ENCODE data around the gene AAK1. TPM values are rescaled to one million over a fixed set of nuclear protein-coding genes. Genes with fewer than 3 reads are reported as not detected.

Gene AAK1
- total and polyA plus RNA-seq, 2 of the 13 experiments (the other 11 are each of a cell fraction or from before 2014, with no cell fraction given): 9.8 to 10.3 TPM

DNA sequence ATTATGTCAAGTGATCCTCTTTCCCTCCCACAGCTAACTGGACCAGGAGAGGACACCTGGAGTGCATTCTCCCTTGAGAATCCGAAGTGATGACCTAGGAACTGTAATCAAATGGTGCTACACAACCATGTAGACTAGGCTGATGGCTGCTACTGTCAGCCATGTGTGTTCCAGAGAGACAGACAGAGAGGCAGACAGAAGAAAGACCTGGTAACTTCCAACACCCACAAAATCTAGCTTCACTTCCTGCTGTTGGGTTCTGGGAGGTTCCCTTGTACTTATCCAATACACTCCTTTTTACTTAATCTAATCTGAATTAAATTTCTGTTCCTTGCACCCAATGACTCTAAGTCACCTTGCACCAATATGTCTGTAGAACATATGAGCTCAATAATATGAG, 72.3 kb downstream of the AAK1 start (continued):
- TF ChIP-seq, protein P1, sequence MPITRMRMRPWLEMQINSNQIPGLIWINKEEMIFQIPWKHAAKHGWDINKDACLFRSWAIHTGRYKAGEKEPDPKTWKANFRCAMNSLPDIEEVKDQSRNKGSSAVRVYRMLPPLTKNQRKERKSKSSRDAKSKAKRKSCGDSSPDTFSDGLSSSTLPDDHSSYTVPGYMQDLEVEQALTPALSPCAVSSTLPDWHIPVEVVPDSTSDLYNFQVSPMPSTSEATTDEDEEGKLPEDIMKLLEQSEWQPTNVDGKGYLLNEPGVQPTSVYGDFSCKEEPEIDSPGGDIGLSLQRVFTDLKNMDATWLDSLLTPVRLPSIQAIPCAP (CRISPR knock-in tag; IDR thresholded peaks at IDR 0.05; ENCODE audit: low read depth): no peak

DNA sequence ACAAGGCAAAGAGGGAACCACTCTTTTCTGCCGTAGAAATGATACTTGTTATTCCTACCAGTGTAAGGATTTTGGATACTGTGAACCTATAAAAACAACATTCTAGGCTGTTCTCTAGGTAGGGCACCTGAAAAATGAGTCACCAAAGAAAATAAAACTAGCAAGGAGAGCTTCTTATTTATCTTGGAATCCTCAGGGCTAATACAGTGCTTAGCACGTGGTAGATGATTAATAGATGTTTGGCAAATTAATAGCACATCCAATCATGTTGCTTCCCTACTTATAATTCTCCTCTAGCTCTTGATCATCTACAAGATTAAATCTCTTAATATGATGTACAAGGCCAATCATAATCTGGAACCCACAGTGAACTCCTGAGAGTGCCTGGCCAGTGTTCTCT, 73.1 kb downstream of the AAK1 start:
- Histone ChIP-seq H3K9me3 (ENCODE audit: low read length) (no peaks in the 10 kb centered on the region), H3K79me2 (ENCODE audit: insufficient read depth, low read length) (no peaks in the 10 kb centered on the region), H3K27me3 (ENCODE audit: control insufficient read depth in 1 of 2, insufficient read depth in 2 of 2, low read length in 2 of 2) (no peaks in the 10 kb centered on the region), H3K9ac (ENCODE audit: insufficient read depth, low read depth, low read length) (no peak overlapping the region), H3K27ac (ENCODE audit: extremely low read length, insufficient read depth, low read length) (no peak overlapping the region), H3K36me3 (replicated peaks in 1 of 2; ENCODE audit: control insufficient read depth in 1 of 2, insufficient read depth in 2 of 2, low read length in 2 of 2) (no peaks in the 10 kb centered on the region), H3K4me1 (ENCODE audit: insufficient read depth, low read length) (peaks cover 16% of the 10 kb centered on the region), H3K4me3 (replicated peaks in 1 of 3; ENCODE audit: insufficient read depth in 1 of 3, low read depth in 2 of 3, low read length in 3 of 3) (no peak overlapping the region), H4K20me1 (ENCODE audit: insufficient read depth, low read length) (peaks cover 1% of the 10 kb centered on the region; the same call in 1 of the 2 replicates), H3K4me2 (ENCODE audit: low read depth, low read length) (no peak overlapping the region), H2AFZ (ENCODE audit: low read length) (no peak overlapping the region)
- intact Hi-C loops (cut with micrococcal nuclease; ENCODE audit: unreplicated experiment): no loop called here
- in situ Hi-C loops (cut with HindIII; ENCODE audit: extremely low pct_ligation_motif_present, low pct_unique_long_range_greater_than_20kb): no loop called here
- POLR2A ChIA-PET: interaction anchor here (2.1 kb wide), 1 partner anchor 73 kb away, joined by 5 read pairs; the partner anchor contains the start of gene AAK1
- no peak for ATAC-seq
- 82% methylated on average over 2 of the region's 2 CpGs for WGBS (ENCODE audit: low lambda C conversion rate)
- FAIRE-seq: no peak
- BruUV-seq (replicated peaks): no TSS peak
- TF ChIP-seq ZBTB7A (CRISPR knock-in tag; IDR thresholded peaks at IDR 0.05) (no peak), ZNF772 (CRISPR knock-in tag; IDR thresholded peaks at IDR 0.05) (no peak), TOPORS (CRISPR knock-in tag; IDR thresholded peaks at IDR 0.05) (no peak), NPAS2 (CRISPR knock-in tag; IDR thresholded peaks at IDR 0.05; ENCODE audit: borderline replicate concordance) (no peak), NFIC (IDR thresholded peaks at IDR 0.05; ENCODE audit: low read length) (no peak)
- TF ChIP-seq, protein P2, sequence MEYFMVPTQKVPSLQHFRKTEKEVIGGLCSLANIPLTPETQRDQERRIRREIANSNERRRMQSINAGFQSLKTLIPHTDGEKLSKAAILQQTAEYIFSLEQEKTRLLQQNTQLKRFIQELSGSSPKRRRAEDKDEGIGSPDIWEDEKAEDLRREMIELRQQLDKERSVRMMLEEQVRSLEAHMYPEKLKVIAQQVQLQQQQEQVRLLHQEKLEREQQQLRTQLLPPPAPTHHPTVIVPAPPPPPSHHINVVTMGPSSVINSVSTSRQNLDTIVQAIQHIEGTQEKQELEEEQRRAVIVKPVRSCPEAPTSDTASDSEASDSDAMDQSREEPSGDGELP (IDR thresholded peaks at IDR 0.05; ENCODE audit: borderline replicate concordance, low read depth): no peak
- TF ChIP-seq, protein P3, sequence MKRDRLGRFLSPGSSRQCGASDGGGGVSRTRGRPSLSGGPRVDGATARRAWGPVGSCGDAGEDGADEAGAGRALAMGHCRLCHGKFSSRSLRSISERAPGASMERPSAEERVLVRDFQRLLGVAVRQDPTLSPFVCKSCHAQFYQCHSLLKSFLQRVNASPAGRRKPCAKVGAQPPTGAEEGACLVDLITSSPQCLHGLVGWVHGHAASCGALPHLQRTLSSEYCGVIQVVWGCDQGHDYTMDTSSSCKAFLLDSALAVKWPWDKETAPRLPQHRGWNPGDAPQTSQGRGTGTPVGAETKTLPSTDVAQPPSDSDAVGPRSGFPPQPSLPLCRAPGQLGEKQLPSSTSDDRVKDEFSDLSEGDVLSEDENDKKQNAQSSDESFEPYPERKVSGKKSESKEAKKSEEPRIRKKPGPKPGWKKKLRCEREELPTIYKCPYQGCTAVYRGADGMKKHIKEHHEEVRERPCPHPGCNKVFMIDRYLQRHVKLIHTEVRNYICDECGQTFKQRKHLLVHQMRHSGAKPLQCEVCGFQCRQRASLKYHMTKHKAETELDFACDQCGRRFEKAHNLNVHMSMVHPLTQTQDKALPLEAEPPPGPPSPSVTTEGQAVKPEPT (CRISPR knock-in tag; IDR thresholded peaks at IDR 0.05; ENCODE audit: low read depth): no peak
- TF ChIP-seq, protein P4, sequence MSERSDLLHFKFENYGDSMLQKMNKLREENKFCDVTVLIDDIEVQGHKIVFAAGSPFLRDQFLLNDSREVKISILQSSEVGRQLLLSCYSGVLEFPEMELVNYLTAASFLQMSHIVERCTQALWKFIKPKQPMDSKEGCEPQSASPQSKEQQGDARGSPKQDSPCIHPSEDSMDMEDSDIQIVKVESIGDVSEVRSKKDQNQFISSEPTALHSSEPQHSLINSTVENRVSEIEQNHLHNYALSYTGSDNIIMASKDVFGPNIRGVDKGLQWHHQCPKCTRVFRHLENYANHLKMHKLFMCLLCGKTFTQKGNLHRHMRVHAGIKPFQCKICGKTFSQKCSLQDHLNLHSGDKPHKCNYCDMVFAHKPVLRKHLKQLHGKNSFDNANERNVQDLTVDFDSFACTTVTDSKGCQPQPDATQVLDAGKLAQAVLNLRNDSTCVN (CRISPR knock-in tag; IDR thresholded peaks at IDR 0.05; ENCODE audit: borderline replicate concordance): no peak
- TF ChIP-seq, protein P5, sequence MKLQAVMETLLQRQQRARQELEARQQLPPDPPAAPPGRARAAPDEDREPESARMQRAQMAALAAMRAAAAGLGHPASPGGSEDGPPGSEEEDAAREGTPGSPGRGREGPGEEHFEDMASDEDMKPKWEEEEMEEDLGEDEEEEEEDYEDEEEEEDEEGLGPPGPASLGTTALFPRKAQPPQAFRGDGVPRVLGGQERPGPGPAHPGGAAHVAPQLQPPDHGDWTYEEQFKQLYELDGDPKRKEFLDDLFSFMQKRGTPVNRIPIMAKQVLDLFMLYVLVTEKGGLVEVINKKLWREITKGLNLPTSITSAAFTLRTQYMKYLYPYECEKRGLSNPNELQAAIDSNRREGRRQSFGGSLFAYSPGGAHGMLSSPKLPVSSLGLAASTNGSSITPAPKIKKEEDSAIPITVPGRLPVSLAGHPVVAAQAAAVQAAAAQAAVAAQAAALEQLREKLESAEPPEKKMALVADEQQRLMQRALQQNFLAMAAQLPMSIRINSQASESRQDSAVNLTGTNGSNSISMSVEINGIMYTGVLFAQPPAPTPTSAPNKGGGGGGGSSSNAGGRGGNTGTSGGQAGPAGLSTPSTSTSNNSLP (IDR thresholded peaks at IDR 0.05; ENCODE audit: low read depth, low read length): no peak
- CTCF ChIA-PET (ENCODE audit: low intra/inter-chr PET ratio, low total read pairs): no interaction called here
- no peak for DNase-seq (ENCODE audit: low spot score)
